Endodermal cell (in vitro differentiated cells): Measurements from ENCODE around the gene AFAP1L2. TPM values are rescaled to one million over a fixed set of nuclear protein-coding genes. Genes with fewer than 3 reads are reported as not detected.

Experiments
- DNase-seq: peaks from one replicate; pipeline ENCODE4 v3.0.0-alpha.2; 2017
- H3K27ac ChIP-seq: 2 replicates; pipeline ENCODE4 v1.5.1; 2013; ENCODE audit warnings: mild to moderate bottlenecking, low read depth, low read length, moderate library complexity
- H3K27me3 ChIP-seq: 2 replicates; pipeline ENCODE4 v1.6.1; 2013; ENCODE audit warnings: mild to moderate bottlenecking, low read length, moderate library complexity; ENCODE audit not compliant: insufficient read depth, control insufficient read depth, poor library complexity, severe bottlenecking
- H3K36me3 ChIP-seq: 2 replicates; pipeline ENCODE4 v1.7.0; 2013; ENCODE audit warnings: mild to moderate bottlenecking, low read length, moderate library complexity; ENCODE audit not compliant: control insufficient read depth, insufficient read depth
- H3K4me1 ChIP-seq: one replicate; pipeline ENCODE4 v1.7.0; 2013; ENCODE audit warnings: low read length; ENCODE audit not compliant: control insufficient read depth, insufficient read depth
- H3K4me3 ChIP-seq: 2 replicates; pipeline ENCODE4 v1.5.1; 2013; ENCODE audit warnings: mild to moderate bottlenecking, low read length, moderate library complexity
- H3K9ac ChIP-seq: 2 replicates; pipeline ENCODE4 v1.6.1; 2013; ENCODE audit warnings: mild to moderate bottlenecking, low read length, moderate library complexity; ENCODE audit not compliant: poor library complexity, severe bottlenecking; ENCODE audit errors: extremely low read depth
- H3K9me3 ChIP-seq: 2 replicates; pipeline ENCODE4 v1.6.1; 2013; ENCODE audit warnings: mild to moderate bottlenecking, low read length, moderate library complexity; ENCODE audit not compliant: control insufficient read depth
- H3K27ac Mint-ChIP-seq: 2 replicates; pipeline ENCODE4 v1.8.0; 2020; ENCODE audit warnings: mixed read lengths
- H3K27me3 Mint-ChIP-seq: 2 replicates; pipeline ENCODE4 v1.8.0; 2021; ENCODE audit warnings: mild to moderate bottlenecking, mixed read lengths; ENCODE audit not compliant: insufficient read depth
- H3K36me3 Mint-ChIP-seq: 2 replicates; pipeline ENCODE4 v1.8.0; 2020; ENCODE audit warnings: low read depth, mixed read lengths
- H3K4me1 Mint-ChIP-seq: 2 replicates; pipeline ENCODE4 v1.8.0; 2020; ENCODE audit warnings: mixed read lengths
- H3K4me3 Mint-ChIP-seq: 2 replicates; pipeline ENCODE4 v1.8.0; 2020; ENCODE audit warnings: mild to moderate bottlenecking, moderate library complexity, mixed read lengths
- H3K9me3 Mint-ChIP-seq: 2 replicates; pipeline ENCODE4 v1.8.0; 2020; ENCODE audit warnings: mild to moderate bottlenecking, mixed read lengths
- WGBS, 2 experiments: methylation state at CpG; one replicate each; pipeline versions ENCODE4 v1.1.5 to v1.1.7; 2013; ENCODE audit warnings: missing lambda C conversion rate in 2 of 2, mixed read lengths in 1 of 2; ENCODE audit not compliant: insufficient coverage in 1 of 2, insufficient read length in 1 of 2; 5-methylcytosine and 5-hydroxymethylcytosine counted together
- total RNA-seq, 2 donors: library from RNA; stranded (reverse); fragmentation: NEBNext Ultra II Directional in 1 of 2; extraction: Animal tissue kit (Norgen Biotek cat#: 25700) in 1 of 2; gene quantifications; 2 replicates in 1 of 2; 3 replicates in 1 of 2; pipeline ENCODE4 v1.2.1, GENCODE V29; 2021
- TF ChIP-seq, protein P1 (sequence below): fragments of 200-600 bp; sonication (generic); conservative IDR thresholded peaks from 2 replicates; pipeline ENCODE4 v1.5.0; 2021; ENCODE audit warnings: antibody characterized with exemption, mild to moderate bottlenecking

Gene AFAP1L2
- total RNA-seq, 2 donors from 2014 or later = 1.5 to 2.2 TPM

DNA sequence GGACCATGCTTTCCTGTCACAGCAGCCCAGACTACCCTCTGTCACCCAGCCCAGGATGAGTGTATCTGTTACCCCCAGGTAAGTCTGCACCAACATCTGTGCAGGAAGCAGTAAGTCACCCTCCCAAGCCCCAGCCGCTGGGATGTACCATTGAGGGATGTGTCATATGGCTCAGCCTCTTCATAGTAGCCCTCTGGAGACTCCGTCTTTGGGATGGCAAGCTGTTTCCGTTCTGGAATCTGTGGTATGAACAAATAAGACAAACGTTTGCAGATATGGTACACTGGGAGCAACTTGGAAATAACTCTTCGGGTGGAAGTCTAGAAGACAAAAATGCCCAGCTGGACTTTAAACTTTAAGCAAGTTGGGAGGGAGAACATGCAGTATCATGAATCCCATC lies 81.3 kb downstream of the AFAP1L2 start:
- H3K4me3 Mint-ChIP-seq = no peak overlapping the region
- Histone ChIP-seq H3K4me3 (no peak overlapping the region), H3K27ac (no peak overlapping the region), H3K27me3 (no peaks in the 10 kb centered on the region), H3K36me3 (no peaks in the 10 kb centered on the region), H3K9ac (no peak overlapping the region), H3K9me3 (no peaks in the 10 kb centered on the region), H3K4me1 (no peaks in the 10 kb centered on the region)
- H3K4me1 Mint-ChIP-seq = peaks cover 13% of the 10 kb centered on the region
- no peaks in the 10 kb centered on the region for H3K36me3 Mint-ChIP-seq
- H3K9me3 Mint-ChIP-seq = no peaks in the 10 kb centered on the region
- H3K27ac Mint-ChIP-seq = no peak overlapping the region
- TF ChIP-seq, protein P1, sequence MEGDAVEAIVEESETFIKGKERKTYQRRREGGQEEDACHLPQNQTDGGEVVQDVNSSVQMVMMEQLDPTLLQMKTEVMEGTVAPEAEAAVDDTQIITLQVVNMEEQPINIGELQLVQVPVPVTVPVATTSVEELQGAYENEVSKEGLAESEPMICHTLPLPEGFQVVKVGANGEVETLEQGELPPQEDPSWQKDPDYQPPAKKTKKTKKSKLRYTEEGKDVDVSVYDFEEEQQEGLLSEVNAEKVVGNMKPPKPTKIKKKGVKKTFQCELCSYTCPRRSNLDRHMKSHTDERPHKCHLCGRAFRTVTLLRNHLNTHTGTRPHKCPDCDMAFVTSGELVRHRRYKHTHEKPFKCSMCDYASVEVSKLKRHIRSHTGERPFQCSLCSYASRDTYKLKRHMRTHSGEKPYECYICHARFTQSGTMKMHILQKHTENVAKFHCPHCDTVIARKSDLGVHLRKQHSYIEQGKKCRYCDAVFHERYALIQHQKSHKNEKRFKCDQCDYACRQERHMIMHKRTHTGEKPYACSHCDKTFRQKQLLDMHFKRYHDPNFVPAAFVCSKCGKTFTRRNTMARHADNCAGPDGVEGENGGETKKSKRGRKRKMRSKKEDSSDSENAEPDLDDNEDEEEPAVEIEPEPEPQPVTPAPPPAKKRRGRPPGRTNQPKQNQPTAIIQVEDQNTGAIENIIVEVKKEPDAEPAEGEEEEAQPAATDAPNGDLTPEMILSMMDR = no peak
- no peaks in the 10 kb centered on the region for H3K27me3 Mint-ChIP-seq
- no peak for DNase-seq
- WGBS, 2 experiments = 92% methylated on average over 4 to 5 of the region's 5 CpGs

DNA sequence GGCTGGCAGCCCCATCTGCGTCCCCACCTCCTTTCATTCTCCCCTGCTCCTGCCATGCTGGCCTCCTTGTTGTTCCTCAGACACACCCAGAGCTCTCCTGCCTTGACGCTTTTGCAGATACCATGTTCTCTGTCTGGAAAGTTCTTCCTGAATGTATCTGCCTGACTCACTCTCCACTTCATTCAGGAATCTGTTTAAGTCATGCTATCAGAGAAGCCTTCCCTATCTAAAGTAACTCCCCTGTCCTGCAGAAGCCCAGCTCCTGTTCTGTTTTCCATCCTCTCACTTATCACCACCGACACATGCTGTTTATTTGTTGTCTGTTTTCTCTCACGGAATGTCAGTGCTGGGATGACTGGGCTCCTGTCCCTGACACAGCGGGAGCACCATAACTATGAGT lies 82.0 kb downstream of the AFAP1L2 start:
- Histone ChIP-seq H3K4me1 (no peaks in the 10 kb centered on the region), H3K9ac (no peak overlapping the region), H3K27ac (no peak overlapping the region), H3K9me3 (no peaks in the 10 kb centered on the region), H3K36me3 (no peaks in the 10 kb centered on the region), H3K27me3 (no peaks in the 10 kb centered on the region), H3K4me3 (no peak overlapping the region)
- Mint-ChIP-seq H3K27me3 (no peaks in the 10 kb centered on the region), H3K27ac (no peak overlapping the region), H3K9me3 (no peaks in the 10 kb centered on the region), H3K4me3 (no peak overlapping the region), H3K4me1 (peaks cover 13% of the 10 kb centered on the region), H3K36me3 (no peaks in the 10 kb centered on the region)
- 81 to 97% methylated on average over 5 of the region's 5 CpGs for WGBS, 2 experiments
- TF ChIP-seq, protein P1 = no peak
- DNase-seq = no peak

DNA sequence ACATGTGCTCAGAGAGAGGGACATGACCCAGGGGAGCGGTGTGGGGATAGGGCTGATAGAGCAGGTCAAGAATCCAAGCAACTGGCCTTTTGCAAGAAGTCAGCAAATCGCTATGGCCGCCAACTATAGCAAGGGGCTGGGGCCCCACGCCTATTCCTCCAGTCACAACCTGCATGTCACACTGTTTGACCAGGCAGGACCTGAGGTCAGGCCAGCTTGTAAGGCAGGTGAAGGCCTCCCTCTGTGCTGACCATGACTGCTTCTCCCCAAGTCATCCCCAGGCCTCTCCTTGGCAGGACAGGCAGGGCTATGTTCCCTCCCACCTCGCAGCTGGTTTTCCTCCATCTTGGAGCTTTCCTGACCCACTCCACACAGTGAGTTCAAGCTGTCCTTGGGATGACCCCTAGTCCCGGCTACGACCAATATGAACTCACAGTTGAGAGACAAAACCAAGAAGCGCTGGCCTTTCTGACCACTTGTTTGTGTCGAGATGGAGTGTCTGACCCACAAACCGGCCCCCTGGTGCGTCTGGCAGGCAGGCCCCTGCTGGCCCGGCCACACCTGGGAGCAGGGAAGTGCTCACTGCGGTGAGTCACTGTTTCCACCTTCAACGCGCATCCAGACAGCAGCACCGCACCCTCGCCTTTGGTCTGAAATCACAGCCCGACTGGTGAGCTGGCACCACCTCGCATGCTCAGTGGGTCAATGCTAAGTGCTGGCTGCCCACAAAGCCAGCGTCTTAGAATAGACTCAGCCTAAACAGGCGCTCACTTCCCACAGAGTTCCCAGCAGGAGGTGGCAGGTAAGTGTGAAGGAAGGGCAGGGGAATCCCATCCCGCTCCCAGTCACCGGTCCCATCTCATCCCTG lies 83.8 kb downstream of the AFAP1L2 start:
- Mint-ChIP-seq H3K27me3 (no peaks in the 10 kb centered on the region), H3K4me3 (no peak overlapping the region), H3K36me3 (no peaks in the 10 kb centered on the region), H3K9me3 (no peaks in the 10 kb centered on the region), H3K4me1 (peaks cover 13% of the 10 kb centered on the region), H3K27ac (no peak overlapping the region)
- H3K4me1 ChIP-seq = no peaks in the 10 kb centered on the region
- no peaks in the 10 kb centered on the region for H3K36me3 ChIP-seq
- WGBS, 2 experiments = 80 to 87% methylated on average over 18 to 20 of the region's 23 CpGs
- no peaks in the 10 kb centered on the region for H3K27me3 ChIP-seq
- TF ChIP-seq, protein P1 = no peak
- H3K9me3 ChIP-seq = no peaks in the 10 kb centered on the region
- DNase-seq = peak; percentile 82
- no peak overlapping the region for H3K27ac ChIP-seq
- H3K9ac ChIP-seq = no peak overlapping the region
- no peak overlapping the region for H3K4me3 ChIP-seq
